GM23338 (cell line): Measurements from ENCODE around the gene MELK. TPM values are rescaled to one million over a fixed set of nuclear protein-coding genes. Genes with fewer than 3 reads are reported as not detected.

Experiments
- ATAC-seq: fragments of 200-7000 bp; cut with Tn5 transposase; 3 replicates; pipeline ENCODE4 v1.9.1; 2020
- DNase-seq: peaks from one replicate; pipeline ENCODE4 v3.0.0-alpha.2; 2015; ENCODE audit warnings: low spot score
- H2AFZ ChIP-seq: fragments of 200-600 bp; sonication (generic); 2 replicates; pipeline ENCODE4 v1.8.0; 2016; ENCODE audit warnings: antibody characterized with exemption, mild to moderate bottlenecking, moderate library complexity
- H3F3A ChIP-seq: fragments of 200-600 bp; sonication (generic); replicated peaks from 2 replicates; pipeline ENCODE4 v1.8.0; 2017; ENCODE audit warnings: antibody characterized with exemption, mixed run types, low read depth
- H3K27ac ChIP-seq: fragments of 200-600 bp; sonication (generic); 2 replicates; pipeline ENCODE4 v1.6.1; 2016; ENCODE audit warnings: low read depth
- H3K27me3 ChIP-seq: fragments of 200-600 bp; sonication (generic); 2 replicates; pipeline ENCODE4 v1.8.0; 2016; ENCODE audit warnings: mild to moderate bottlenecking, mixed run types, moderate library complexity; ENCODE audit not compliant: insufficient read depth
- H3K36me3 ChIP-seq: fragments of 200-600 bp; sonication (generic); 2 replicates; pipeline ENCODE4 v1.8.0; 2016; ENCODE audit warnings: mild to moderate bottlenecking; ENCODE audit not compliant: insufficient read depth
- H3K4me1 ChIP-seq: fragments of 200-600 bp; sonication (generic); 2 replicates; pipeline ENCODE4 v1.8.0; 2016; ENCODE audit warnings: mild to moderate bottlenecking, moderate library complexity; ENCODE audit not compliant: insufficient read depth
- H3K4me2 ChIP-seq: fragments of 200-600 bp; sonication (generic); 2 replicates; pipeline ENCODE4 v1.7.1; 2017; ENCODE audit warnings: mixed run types
- H3K4me3 ChIP-seq: fragments of 200-600 bp; sonication (generic); 2 replicates; pipeline ENCODE4 v1.6.1; 2016; ENCODE audit warnings: mixed run types
- H3K79me2 ChIP-seq: fragments of 200-600 bp; sonication (generic); replicated peaks from 2 replicates; pipeline ENCODE4 v1.8.0; 2017; ENCODE audit warnings: mild to moderate bottlenecking; ENCODE audit not compliant: insufficient read depth
- H3K9me2 ChIP-seq: fragments of 200-600 bp; sonication (generic); 2 replicates; pipeline ENCODE4 v1.8.0; 2017; ENCODE audit not compliant: insufficient read depth
- H4K20me1 ChIP-seq: fragments of 200-600 bp; sonication (generic); replicated peaks from 2 replicates; pipeline ENCODE4 v1.8.0; 2017; ENCODE audit warnings: mild to moderate bottlenecking; ENCODE audit not compliant: insufficient read depth
- H3K27ac Mint-ChIP-seq: 2 replicates; pipeline ENCODE4 v1.8.0; 2020; ENCODE audit warnings: inconsistent platforms, mild to moderate bottlenecking, moderate library complexity, mixed read lengths
- H3K27me3 Mint-ChIP-seq: 3 replicates; pipeline ENCODE4 v1.8.0; 2022; ENCODE audit warnings: low read depth, mild to moderate bottlenecking, moderate library complexity, mixed read lengths, inconsistent platforms; ENCODE audit not compliant: insufficient read depth, poor library complexity
- H3K36me3 Mint-ChIP-seq: 3 replicates; pipeline ENCODE4 v1.8.0; 2021; ENCODE audit warnings: low read depth, mild to moderate bottlenecking, inconsistent platforms, moderate library complexity, mixed read lengths
- H3K4me1 Mint-ChIP-seq: 3 replicates; pipeline ENCODE4 v1.8.0; 2020; ENCODE audit warnings: mild to moderate bottlenecking, inconsistent platforms, mixed read lengths
- H3K4me3 Mint-ChIP-seq: 3 replicates; pipeline ENCODE4 v1.8.0; 2021; ENCODE audit warnings: moderate library complexity, mild to moderate bottlenecking, inconsistent platforms, mixed read lengths
- H3K9me3 Mint-ChIP-seq: 3 replicates; pipeline ENCODE4 v1.8.0; 2020; ENCODE audit warnings: moderate library complexity, mild to moderate bottlenecking, inconsistent platforms, mixed read lengths
- CREB1 ChIP-seq: fragments of 250-450 bp; sonication (Bioruptor Pico); IDR thresholded peaks from 2 replicates; pipeline ENCODE4 v1.5.0; 2020; ENCODE audit warnings: low read depth, mild to moderate bottlenecking, moderate library complexity
- CTCF ChIP-seq, 2 experiments: fragments of 200-600 bp in 1 of 2; sonication (generic) in 1 of 2; conservative IDR thresholded peaks; 2 replicates each; pipeline versions ENCODE4 v1.5.1 to v1.6.1; 2016 to 2017; ENCODE audit warnings: antibody characterized with exemption in 2 of 2, low read depth in 2 of 2, mild to moderate bottlenecking in 2 of 2, moderate library complexity in 1 of 2
- ETS1 ChIP-seq: IDR thresholded peaks from 2 replicates; pipeline ENCODE4 v1.6.1; 2016; ENCODE audit warnings: antibody characterized with exemption
- EZH2 ChIP-seq: fragments of 200-600 bp; sonication (generic); IDR thresholded peaks from one replicate; pipeline ENCODE4 v1.8.0; 2017; ENCODE audit warnings: antibody characterized with exemption, mild to moderate bottlenecking, low read depth; ENCODE audit not compliant: unreplicated experiment
- EZH2phosphoT487 ChIP-seq: fragments of 200-600 bp; sonication (generic); IDR thresholded peaks from one replicate; pipeline ENCODE4 v1.8.1; 2018; ENCODE audit warnings: antibody characterized with exemption; ENCODE audit not compliant: unreplicated experiment
- JUNB ChIP-seq: IDR thresholded peaks from one replicate; pipeline ENCODE4 v1.6.1; 2016; ENCODE audit warnings: antibody characterized with exemption; ENCODE audit not compliant: unreplicated experiment
- NANOG ChIP-seq: IDR thresholded peaks from 2 replicates; pipeline ENCODE4 v1.6.1; 2016; ENCODE audit warnings: antibody characterized with exemption, borderline replicate concordance
- POLR2AphosphoS5 ChIP-seq: IDR thresholded peaks from 2 replicates; pipeline ENCODE4 v1.6.1; 2016; ENCODE audit warnings: antibody characterized with exemption, low read depth
- REST ChIP-seq: IDR thresholded peaks from one replicate; pipeline ENCODE4 v1.6.1; 2018; ENCODE audit warnings: antibody characterized with exemption; ENCODE audit not compliant: unreplicated experiment
- STAT1 ChIP-seq: IDR thresholded peaks from one replicate; pipeline ENCODE4 v1.6.1; 2016; ENCODE audit warnings: antibody characterized with exemption; ENCODE audit not compliant: unreplicated experiment
- ZNF114 ChIP-seq: fragments of 250-450 bp; sonication (Bioruptor Pico); IDR thresholded peaks from 2 replicates; pipeline ENCODE4 v1.5.0; 2020; ENCODE audit warnings: mild to moderate bottlenecking, moderate library complexity
- ZNF331 ChIP-seq: fragments of 250-450 bp; sonication (Bioruptor Pico); IDR thresholded peaks from 2 replicates; pipeline ENCODE4 v1.5.0; 2020; ENCODE audit warnings: low read depth, mild to moderate bottlenecking, moderate library complexity
- ZNF462 ChIP-seq: fragments of 250-450 bp; sonication (Bioruptor Pico); IDR thresholded peaks from 2 replicates; pipeline ENCODE4 v1.5.0; 2020; ENCODE audit warnings: mild to moderate bottlenecking, moderate library complexity
- polyA plus RNA-seq: library from polyadenylated mRNA; unstranded; fragments of >200 nt; fragmentation: Nextera tagmentation; extraction: Ambion mirVana; gene quantifications from 2 replicates; pipeline ENCODE4 v1.2.1, GENCODE V29; 2016
- total RNA-seq: library from RNA; depleted of rRNA; stranded (reverse); fragments of >200 nt; shearing (Covaris generic); gene quantifications from 2 replicates; pipeline ENCODE4 v1.2.3, GENCODE V29; 2014

MELK gene
- total and polyA plus RNA-seq, 2 experiments from 2014 or later: 37.2 to 55.7 TPM

GRCh38 chr9:36551910-36552309 lies 20.8 kb upstream of the MELK start:
- Mint-ChIP-seq H3K4me1 (peaks cover 12% of the 10 kb centered on the region), H3K27me3 (peaks cover 4% of the 10 kb centered on the region), H3K4me3 (no peak overlapping the region), H3K9me3 (no peaks in the 10 kb centered on the region), H3K27ac (no peak overlapping the region), H3K36me3 (no peaks in the 10 kb centered on the region)
- Histone ChIP-seq H3F3A (no peaks in the 10 kb centered on the region), H3K27me3 (no peaks in the 10 kb centered on the region), H3K79me2 (no peaks in the 10 kb centered on the region), H2AFZ (no peak overlapping the region; the same call in 1 of the 2 replicates), H4K20me1 (no peaks in the 10 kb centered on the region), H3K27ac (no peak overlapping the region), H3K4me3 (no peak overlapping the region), H3K36me3 (no peaks in the 10 kb centered on the region), H3K9me2 (no peaks in the 10 kb centered on the region), H3K4me2 (no peak overlapping the region), H3K4me1 (0 out of 2 replicates have a peak, but pooled peaks cover 4% of the 10 kb centered on the region)
- no peak for TF ChIP-seq CREB1 (CRISPR knock-in tag)
- TF ChIP-seq ZNF114 (CRISPR knock-in tag): no peak
- no peak for TF ChIP-seq REST
- no peak for TF ChIP-seq EZH2phosphoT487
- no peak for TF ChIP-seq ZNF331 (CRISPR knock-in tag)
- TF ChIP-seq STAT1: no peak
- TF ChIP-seq POLR2AphosphoS5: no peak
- no peak for TF ChIP-seq ZNF462 (CRISPR knock-in tag)
- TF ChIP-seq NANOG: no peak
- no peak for TF ChIP-seq JUNB
- no peak for TF ChIP-seq CTCF (conservative IDR thresholded peaks at IDR 0.05; ENCODE audit: low read depth in 2 of 2)
- no peak for TF ChIP-seq EZH2
- no peak for TF ChIP-seq ETS1
- DNase-seq: no peak
- ATAC-seq: no peak
